GM21528 (cell line): Measurements from ENCODE around the gene PDE7B.
A peak's percentile ranks its signal among the peaks of the same experiment; 100 is the strongest.

Source experiments
- ATAC-seq: cut with Tn5 transposase; IDR thresholded peaks from one replicate; pipeline ENCODE4 v1.9.1; 2021; ENCODE audit warnings: mild to moderate bottlenecking, moderate library complexity; ENCODE audit not compliant: unreplicated experiment, low FRiP score

PDE7B gene

GRCh38 chr6:135851442-135852271 is at the start of gene PDE7B:
TSS of gene PDE7B (plus strand) at chr6:135851701.
- peak; percentile 82 for ATAC-seq

GRCh38 chr6:135801755-135802465 is 49.6 kb upstream of the PDE7B start:
- ATAC-seq, result no peak

- no peak for ATAC-seq
Observed at GRCh38 chr6:135810486-135810885, 41.0 kb upstream of the PDE7B start.

GRCh38 chr6:135811170-135811569 is 40.3 kb upstream of the PDE7B start:
- ATAC-seq, result no peak

- no peak for ATAC-seq
Observed at GRCh38 chr6:135811644-135812526, 39.6 kb upstream of the PDE7B start.

- ATAC-seq, result no peak
Observed at GRCh38 chr6:135813401-135813800, 38.1 kb upstream of the PDE7B start.

- no peak for ATAC-seq
Observed at GRCh38 chr6:135814043-135814442, 37.5 kb upstream of the PDE7B start.

- no peak for ATAC-seq
Observed at GRCh38 chr6:135815216-135815615, 36.3 kb upstream of the PDE7B start.

- no peak for ATAC-seq
Observed at GRCh38 chr6:135817035-135817434, 34.5 kb upstream of the PDE7B start.

GRCh38 chr6:135819665-135820064 is 31.8 kb upstream of the PDE7B start:
- ATAC-seq, result no peak

GRCh38 chr6:135820340-135820739 is 31.2 kb upstream of the PDE7B start:
- ATAC-seq, result no peak

GRCh38 chr6:135823851-135824250 is 27.6 kb upstream of the PDE7B start:
- no peak for ATAC-seq

- ATAC-seq, result no peak
Observed at GRCh38 chr6:135826236-135826804, 25.2 kb upstream of the PDE7B start.

- ATAC-seq, result no peak
Observed at GRCh38 chr6:135828021-135828420, 23.5 kb upstream of the PDE7B start.

GRCh38 chr6:135830452-135830881 is 21.0 kb upstream of the PDE7B start:
- no peak for ATAC-seq

GRCh38 chr6:135831016-135831415 is 20.5 kb upstream of the PDE7B start:
- ATAC-seq, result no peak

GRCh38 chr6:135832166-135832565 is 19.3 kb upstream of the PDE7B start:
- no peak for ATAC-seq

GRCh38 chr6:135833771-135834170 is 17.7 kb upstream of the PDE7B start:
- ATAC-seq, result no peak

GRCh38 chr6:135837735-135838449 is 13.6 kb upstream of the PDE7B start:
- ATAC-seq, result no peak

GRCh38 chr6:135839121-135839520 is 12.4 kb upstream of the PDE7B start:
- no peak for ATAC-seq
